ENCODE measurements around the gene CFLAR.
A peak's percentile ranks its signal among the peaks of the same experiment; 100 is the strongest.
"Not testable (repeated sequence)": the region's sequence is repeated elsewhere in the genome, so short reads cannot be mapped to it uniquely, and the experiment has no call there.

CFLAR gene

GRCh38 chr2:201172279-201172678, 56.3 kb downstream of the CFLAR start:
- no peak for FAIRE-seq

GRCh38 chr2:201174687-201175086, 58.7 kb downstream of the CFLAR start:
- no peak for FAIRE-seq
- DNase-seq (ENCODE audit: insufficient read length, low spot score): no peak

More at GRCh38 chr2:201172279-201172678, 56.3 kb downstream of the CFLAR start:
- DNase-seq (ENCODE audit: insufficient read length, low spot score): no peak

- DNase-seq (ENCODE audit: insufficient read length, low spot score) (no peak), FAIRE-seq (no peak)
Observed at GRCh38 chr2:201176081-201176481, 60.1 kb downstream of the CFLAR start.

- FAIRE-seq (no peak), DNase-seq (ENCODE audit: insufficient read length, low spot score) (no peak)
Observed at GRCh38 chr2:201180010-201180409, 64.0 kb downstream of the CFLAR start.

GRCh38 chr2:201182650-201183364, 66.8 kb downstream of the CFLAR start, which contains the start of gene CASP10:
CASP10 (plus strand) TSS chr2:201183141; CDS start chr2:201185778, 2,637 bp downstream.
- FAIRE-seq (no peak), DNase-seq (ENCODE audit: insufficient read length, low spot score) (peak; percentile 34)

GRCh38 chr2:201183365-201183727, 67.4 kb downstream of the CFLAR start:
- no peak for DNase-seq (ENCODE audit: insufficient read length, low spot score)
- FAIRE-seq: no peak

GRCh38 chr2:201183835-201184234, 67.9 kb downstream of the CFLAR start:
- FAIRE-seq; DNase-seq (ENCODE audit: insufficient read length, low spot score): not testable (repeated sequence)

- DNase-seq (ENCODE audit: insufficient read length, low spot score); FAIRE-seq: not testable (repeated sequence)
Observed at GRCh38 chr2:201184248-201184647, 68.3 kb downstream of the CFLAR start.

GRCh38 chr2:201185863-201186262, 69.9 kb downstream of the CFLAR start:
- FAIRE-seq: no peak
- DNase-seq (ENCODE audit: insufficient read length, low spot score): no peak

GRCh38 chr2:201186982-201187381, 71.0 kb downstream of the CFLAR start:
- DNase-seq (ENCODE audit: insufficient read length, low spot score) (no peak), FAIRE-seq (no peak)

- FAIRE-seq (no peak), DNase-seq (ENCODE audit: insufficient read length, low spot score) (no peak)
Observed at GRCh38 chr2:201188449-201188848, 72.5 kb downstream of the CFLAR start.

- FAIRE-seq (no peak), DNase-seq (ENCODE audit: insufficient read length, low spot score) (no peak)
Observed at GRCh38 chr2:201191132-201191875, 75.3 kb downstream of the CFLAR start.

GRCh38 chr2:201194097-201194496, 78.1 kb downstream of the CFLAR start:
- FAIRE-seq (no peak), DNase-seq (ENCODE audit: insufficient read length, low spot score) (no peak)

- DNase-seq (ENCODE audit: insufficient read length, low spot score) (no peak), FAIRE-seq (no peak)
Observed at GRCh38 chr2:201195331-201195730, 79.4 kb downstream of the CFLAR start.

- DNase-seq (ENCODE audit: insufficient read length, low spot score): no peak
- FAIRE-seq: no peak
Observed at GRCh38 chr2:201196003-201196402, 80.0 kb downstream of the CFLAR start.

GRCh38 chr2:201196803-201197202, 80.8 kb downstream of the CFLAR start:
- DNase-seq (ENCODE audit: insufficient read length, low spot score) (no peak), FAIRE-seq (no peak)

- no peak for FAIRE-seq
Observed at GRCh38 chr2:201197781-201198180, 81.8 kb downstream of the CFLAR start.

GRCh38 chr2:201199847-201200246, 83.9 kb downstream of the CFLAR start:
- FAIRE-seq (no peak), DNase-seq (ENCODE audit: insufficient read length, low spot score) (no peak)

More at GRCh38 chr2:201197781-201198180, 81.8 kb downstream of the CFLAR start:
- no peak for DNase-seq (ENCODE audit: insufficient read length, low spot score)

GRCh38 chr2:201200345-201200744, 84.4 kb downstream of the CFLAR start:
- FAIRE-seq: no peak
- DNase-seq (ENCODE audit: insufficient read length, low spot score): no peak

GRCh38 chr2:201201371-201201770, 85.4 kb downstream of the CFLAR start:
- FAIRE-seq (no peak), DNase-seq (ENCODE audit: insufficient read length, low spot score) (no peak)

- FAIRE-seq (no peak), DNase-seq (ENCODE audit: insufficient read length, low spot score) (no peak)
Observed at GRCh38 chr2:201203916-201204654, 88.1 kb downstream of the CFLAR start.
